Measurements from ENCODE around the gene STK24.

GRCh38 chr13:98506728-98507230 lies 70.1 kb downstream of the STK24 start:
- TF ChIP-seq PATZ1 (CRISPR knock-in tag; IDR thresholded peaks at IDR 0.05; ENCODE audit: borderline replicate concordance) (no peak), ARNTL (CRISPR knock-in tag; IDR thresholded peaks at IDR 0.05; ENCODE audit: borderline replicate concordance, low read depth) (no peak), SNAI2 (CRISPR knock-in tag; IDR thresholded peaks at IDR 0.05) (no peak), RARB (CRISPR knock-in tag; IDR thresholded peaks at IDR 0.05) (no peak), ZFP30 (CRISPR knock-in tag; IDR thresholded peaks at IDR 0.05) (no peak), PPARA (CRISPR knock-in tag; IDR thresholded peaks at IDR 0.05; ENCODE audit: borderline replicate concordance) (no peak), ZFP3 (CRISPR knock-in tag; IDR thresholded peaks at IDR 0.05) (no peak), ESRRG (CRISPR knock-in tag; IDR thresholded peaks at IDR 0.05) (no peak), ZNF8 (CRISPR knock-in tag; IDR thresholded peaks at IDR 0.05) (no peak), GLIS3 (CRISPR knock-in tag; IDR thresholded peaks at IDR 0.05) (no peak)
- TF ChIP-seq, protein P1, sequence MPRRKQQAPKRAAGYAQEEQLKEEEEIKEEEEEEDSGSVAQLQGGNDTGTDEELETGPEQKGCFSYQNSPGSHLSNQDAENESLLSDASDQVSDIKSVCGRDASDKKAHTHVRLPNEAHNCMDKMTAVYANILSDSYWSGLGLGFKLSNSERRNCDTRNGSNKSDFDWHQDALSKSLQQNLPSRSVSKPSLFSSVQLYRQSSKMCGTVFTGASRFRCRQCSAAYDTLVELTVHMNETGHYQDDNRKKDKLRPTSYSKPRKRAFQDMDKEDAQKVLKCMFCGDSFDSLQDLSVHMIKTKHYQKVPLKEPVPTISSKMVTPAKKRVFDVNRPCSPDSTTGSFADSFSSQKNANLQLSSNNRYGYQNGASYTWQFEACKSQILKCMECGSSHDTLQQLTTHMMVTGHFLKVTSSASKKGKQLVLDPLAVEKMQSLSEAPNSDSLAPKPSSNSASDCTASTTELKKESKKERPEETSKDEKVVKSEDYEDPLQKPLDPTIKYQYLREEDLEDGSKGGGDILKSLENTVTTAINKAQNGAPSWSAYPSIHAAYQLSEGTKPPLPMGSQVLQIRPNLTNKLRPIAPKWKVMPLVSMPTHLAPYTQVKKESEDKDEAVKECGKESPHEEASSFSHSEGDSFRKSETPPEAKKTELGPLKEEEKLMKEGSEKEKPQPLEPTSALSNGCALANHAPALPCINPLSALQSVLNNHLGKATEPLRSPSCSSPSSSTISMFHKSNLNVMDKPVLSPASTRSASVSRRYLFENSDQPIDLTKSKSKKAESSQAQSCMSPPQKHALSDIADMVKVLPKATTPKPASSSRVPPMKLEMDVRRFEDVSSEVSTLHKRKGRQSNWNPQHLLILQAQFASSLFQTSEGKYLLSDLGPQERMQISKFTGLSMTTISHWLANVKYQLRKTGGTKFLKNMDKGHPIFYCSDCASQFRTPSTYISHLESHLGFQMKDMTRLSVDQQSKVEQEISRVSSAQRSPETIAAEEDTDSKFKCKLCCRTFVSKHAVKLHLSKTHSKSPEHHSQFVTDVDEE (CRISPR knock-in tag; IDR thresholded peaks at IDR 0.05), result no peak
- TF ChIP-seq, protein P2, sequence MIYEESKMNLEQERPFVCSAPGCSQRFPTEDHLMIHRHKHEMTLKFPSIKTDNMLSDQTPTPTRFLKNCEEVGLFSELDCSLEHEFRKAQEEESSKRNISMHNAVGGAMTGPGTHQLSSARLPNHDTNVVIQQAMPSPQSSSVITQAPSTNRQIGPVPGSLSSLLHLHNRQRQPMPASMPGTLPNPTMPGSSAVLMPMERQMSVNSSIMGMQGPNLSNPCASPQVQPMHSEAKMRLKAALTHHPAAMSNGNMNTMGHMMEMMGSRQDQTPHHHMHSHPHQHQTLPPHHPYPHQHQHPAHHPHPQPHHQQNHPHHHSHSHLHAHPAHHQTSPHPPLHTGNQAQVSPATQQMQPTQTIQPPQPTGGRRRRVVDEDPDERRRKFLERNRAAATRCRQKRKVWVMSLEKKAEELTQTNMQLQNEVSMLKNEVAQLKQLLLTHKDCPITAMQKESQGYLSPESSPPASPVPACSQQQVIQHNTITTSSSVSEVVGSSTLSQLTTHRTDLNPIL (CRISPR knock-in tag; IDR thresholded peaks at IDR 0.05; ENCODE audit: low read depth), result no peak
- TF ChIP-seq, protein P3, sequence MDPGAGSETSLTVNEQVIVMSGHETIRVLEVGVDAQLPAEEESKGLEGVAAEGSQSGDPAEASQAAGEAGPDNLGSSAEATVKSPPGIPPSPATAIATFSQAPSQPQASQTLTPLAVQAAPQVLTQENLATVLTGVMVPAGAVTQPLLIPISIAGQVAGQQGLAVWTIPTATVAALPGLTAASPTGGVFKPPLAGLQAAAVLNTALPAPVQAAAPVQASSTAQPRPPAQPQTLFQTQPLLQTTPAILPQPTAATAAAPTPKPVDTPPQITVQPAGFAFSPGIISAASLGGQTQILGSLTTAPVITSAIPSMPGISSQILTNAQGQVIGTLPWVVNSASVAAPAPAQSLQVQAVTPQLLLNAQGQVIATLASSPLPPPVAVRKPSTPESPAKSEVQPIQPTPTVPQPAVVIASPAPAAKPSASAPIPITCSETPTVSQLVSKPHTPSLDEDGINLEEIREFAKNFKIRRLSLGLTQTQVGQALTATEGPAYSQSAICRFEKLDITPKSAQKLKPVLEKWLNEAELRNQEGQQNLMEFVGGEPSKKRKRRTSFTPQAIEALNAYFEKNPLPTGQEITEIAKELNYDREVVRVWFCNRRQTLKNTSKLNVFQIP (CRISPR knock-in tag; IDR thresholded peaks at IDR 0.05; ENCODE audit: borderline replicate concordance, low read depth), result no peak
- TF ChIP-seq, protein P4, sequence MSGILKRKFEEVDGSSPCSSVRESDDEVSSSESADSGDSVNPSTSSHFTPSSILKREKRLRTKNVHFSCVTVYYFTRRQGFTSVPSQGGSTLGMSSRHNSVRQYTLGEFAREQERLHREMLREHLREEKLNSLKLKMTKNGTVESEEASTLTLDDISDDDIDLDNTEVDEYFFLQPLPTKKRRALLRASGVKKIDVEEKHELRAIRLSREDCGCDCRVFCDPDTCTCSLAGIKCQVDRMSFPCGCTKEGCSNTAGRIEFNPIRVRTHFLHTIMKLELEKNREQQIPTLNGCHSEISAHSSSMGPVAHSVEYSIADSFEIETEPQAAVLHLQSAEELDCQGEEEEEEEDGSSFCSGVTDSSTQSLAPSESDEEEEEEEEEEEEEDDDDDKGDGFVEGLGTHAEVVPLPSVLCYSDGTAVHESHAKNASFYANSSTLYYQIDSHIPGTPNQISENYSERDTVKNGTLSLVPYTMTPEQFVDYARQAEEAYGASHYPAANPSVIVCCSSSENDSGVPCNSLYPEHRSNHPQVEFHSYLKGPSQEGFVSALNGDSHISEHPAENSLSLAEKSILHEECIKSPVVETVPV (CRISPR knock-in tag; IDR thresholded peaks at IDR 0.05), result no peak
